BJ (cell line): ENCODE measurements around the gene CSNK1D. TPM values are rescaled to one million over a fixed set of nuclear protein-coding genes. Genes with fewer than 3 reads are reported as not detected.
"Not testable (repeated sequence)": the region's sequence is repeated elsewhere in the genome, so short reads cannot be mapped to it uniquely, and the experiment has no call there.

Experiments
- CTCF ChIA-PET: fragments of 350-600 bp; formaldehyde crosslinking; extraction: SDS; loops from one replicate; lab custom pipeline; 2021; ENCODE audit warnings: antibody characterized with exemption, inconsistent platforms; lab: Yijun Ruan, JAX
- POLR2A ChIA-PET: fragments of 300-600 bp; sonication (Branson Sonifier 250); formaldehyde crosslinking; extraction: SDS; loops from one replicate; lab custom pipeline; 2021; ENCODE audit warnings: antibody characterized with exemption; lab: Charles Lee
- DNase-seq: peaks from one replicate; pipeline ENCODE4 v3.0.0-alpha.2; 2011; ENCODE audit warnings: low read depth
- H3K27me3 ChIP-seq: 2 replicates; pipeline ENCODE4 v1.6.0; 2011; ENCODE audit warnings: low read length; ENCODE audit not compliant: control insufficient read depth, insufficient read depth
- H3K36me3 ChIP-seq: 2 replicates; pipeline ENCODE4 v1.5.1; 2011; ENCODE audit warnings: low read length; ENCODE audit not compliant: control insufficient read depth, insufficient read depth
- H3K4me3 ChIP-seq: 2 replicates; pipeline ENCODE4 v1.5.1; 2011; ENCODE audit warnings: low read depth, mild to moderate bottlenecking, control low read depth, low read length
- polyA plus RNA-seq: library from polyadenylated mRNA; depleted of rRNA; stranded (reverse); fragments of >200 nt; gene quantifications from 2 replicates; pipeline ENCODE4 v1.2.3, GENCODE V29; 2011
- TF ChIP-seq, protein P1 (sequence below): IDR thresholded peaks from 2 replicates; pipeline ENCODE4 v1.5.1; 2011; ENCODE audit warnings: low read depth, mild to moderate bottlenecking, control low read depth, inconsistent platforms, low read length, moderate library complexity; ENCODE audit not compliant: insufficient read depth

The CSNK1D gene
- polyA plus RNA-seq, 1 experiment = 118 TPM

DNA sequence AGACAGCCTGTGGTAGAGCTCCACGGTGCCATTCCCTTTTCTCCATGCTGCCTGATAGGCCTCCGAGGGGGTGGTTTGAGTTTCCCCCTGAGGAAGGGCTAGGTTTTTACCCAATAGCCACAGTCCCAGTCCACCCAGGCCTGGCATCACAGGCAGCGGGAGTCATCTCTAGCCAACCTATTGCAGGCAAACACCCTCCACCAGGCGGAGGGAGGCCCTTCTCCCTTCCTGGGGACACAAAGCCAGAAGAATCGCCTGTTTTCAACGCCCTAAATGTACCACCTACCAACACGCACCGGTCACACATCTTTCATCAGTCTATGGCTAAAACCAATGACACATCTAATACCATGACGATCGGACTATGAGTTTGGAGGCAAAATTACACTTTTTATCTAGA lies 7.4 kb downstream of the CSNK1D start:
- TF ChIP-seq, protein P1, sequence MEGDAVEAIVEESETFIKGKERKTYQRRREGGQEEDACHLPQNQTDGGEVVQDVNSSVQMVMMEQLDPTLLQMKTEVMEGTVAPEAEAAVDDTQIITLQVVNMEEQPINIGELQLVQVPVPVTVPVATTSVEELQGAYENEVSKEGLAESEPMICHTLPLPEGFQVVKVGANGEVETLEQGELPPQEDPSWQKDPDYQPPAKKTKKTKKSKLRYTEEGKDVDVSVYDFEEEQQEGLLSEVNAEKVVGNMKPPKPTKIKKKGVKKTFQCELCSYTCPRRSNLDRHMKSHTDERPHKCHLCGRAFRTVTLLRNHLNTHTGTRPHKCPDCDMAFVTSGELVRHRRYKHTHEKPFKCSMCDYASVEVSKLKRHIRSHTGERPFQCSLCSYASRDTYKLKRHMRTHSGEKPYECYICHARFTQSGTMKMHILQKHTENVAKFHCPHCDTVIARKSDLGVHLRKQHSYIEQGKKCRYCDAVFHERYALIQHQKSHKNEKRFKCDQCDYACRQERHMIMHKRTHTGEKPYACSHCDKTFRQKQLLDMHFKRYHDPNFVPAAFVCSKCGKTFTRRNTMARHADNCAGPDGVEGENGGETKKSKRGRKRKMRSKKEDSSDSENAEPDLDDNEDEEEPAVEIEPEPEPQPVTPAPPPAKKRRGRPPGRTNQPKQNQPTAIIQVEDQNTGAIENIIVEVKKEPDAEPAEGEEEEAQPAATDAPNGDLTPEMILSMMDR = no peak
- peaks cover 32% of the 10 kb centered on the region for H3K36me3 ChIP-seq
- H3K27me3 ChIP-seq = no peaks in the 10 kb centered on the region
- no peak overlapping the region for H3K4me3 ChIP-seq
- ChIA-PET POLR2A (interaction anchor here (1.0 kb wide), 1 partner anchor 11 kb away, joined by 3 read pairs; no protein-coding TSS in a partner anchor), CTCF (no interaction called here)
- no peak for DNase-seq

DNA sequence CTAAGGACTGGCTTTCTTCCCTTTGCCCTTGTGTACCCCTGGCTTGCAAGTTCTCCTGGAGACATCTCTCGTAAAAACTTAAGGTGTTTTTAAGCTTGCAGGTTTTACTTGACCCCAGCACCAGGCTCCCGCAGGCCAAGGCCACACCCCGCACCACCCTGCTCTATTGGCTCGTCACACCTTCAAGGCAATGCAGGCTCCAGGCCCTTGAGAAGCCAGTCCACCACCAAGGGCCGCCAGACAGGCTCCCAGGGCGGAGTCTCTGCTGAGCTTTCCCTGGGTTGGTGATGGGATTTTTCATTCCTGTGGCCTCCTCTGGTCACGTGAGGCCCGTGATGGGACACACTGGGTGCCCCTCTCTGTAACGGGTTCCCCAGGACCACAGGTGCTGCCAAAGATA lies 9.9 kb downstream of the CSNK1D start:
- H3K4me3 ChIP-seq = no peak overlapping the region
- POLR2A ChIA-PET = no interaction called here
- peaks cover 40% of the 10 kb centered on the region for H3K36me3 ChIP-seq
- CTCF ChIA-PET = interaction anchor here (1.2 kb wide), 1 partner anchor 10 kb away, joined by 3 read pairs; no protein-coding TSS in a partner anchor
- DNase-seq = no peak
- no peaks in the 10 kb centered on the region for H3K27me3 ChIP-seq
- TF ChIP-seq, protein P1 = no peak

DNA sequence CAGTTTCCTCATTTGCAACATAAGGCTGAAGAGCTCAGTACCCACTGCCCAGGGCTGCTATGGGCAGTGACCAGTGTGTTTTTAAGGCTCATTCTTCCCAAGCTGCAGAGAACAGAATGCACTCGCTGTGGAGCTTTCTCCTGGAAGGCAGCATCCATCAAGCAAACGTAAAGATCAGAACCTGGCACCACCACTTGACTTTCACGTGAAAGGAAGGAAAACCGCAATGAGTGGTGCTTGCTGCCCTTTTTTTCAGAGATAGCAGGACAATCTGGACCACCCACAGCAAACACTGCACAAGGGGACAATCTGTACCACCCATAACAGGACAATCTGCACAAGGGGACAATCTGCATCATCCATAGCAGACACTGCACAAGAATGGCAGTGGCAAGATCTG lies 11.2 kb downstream of the CSNK1D start:
- POLR2A ChIA-PET = no interaction called here
- TF ChIP-seq, protein P1 = no peak
- no peak for DNase-seq
- CTCF ChIA-PET = no interaction called here
- Histone ChIP-seq H3K4me3 (no peak overlapping the region), H3K36me3 (peaks cover 41% of the 10 kb centered on the region), H3K27me3 (no peaks in the 10 kb centered on the region)

DNA sequence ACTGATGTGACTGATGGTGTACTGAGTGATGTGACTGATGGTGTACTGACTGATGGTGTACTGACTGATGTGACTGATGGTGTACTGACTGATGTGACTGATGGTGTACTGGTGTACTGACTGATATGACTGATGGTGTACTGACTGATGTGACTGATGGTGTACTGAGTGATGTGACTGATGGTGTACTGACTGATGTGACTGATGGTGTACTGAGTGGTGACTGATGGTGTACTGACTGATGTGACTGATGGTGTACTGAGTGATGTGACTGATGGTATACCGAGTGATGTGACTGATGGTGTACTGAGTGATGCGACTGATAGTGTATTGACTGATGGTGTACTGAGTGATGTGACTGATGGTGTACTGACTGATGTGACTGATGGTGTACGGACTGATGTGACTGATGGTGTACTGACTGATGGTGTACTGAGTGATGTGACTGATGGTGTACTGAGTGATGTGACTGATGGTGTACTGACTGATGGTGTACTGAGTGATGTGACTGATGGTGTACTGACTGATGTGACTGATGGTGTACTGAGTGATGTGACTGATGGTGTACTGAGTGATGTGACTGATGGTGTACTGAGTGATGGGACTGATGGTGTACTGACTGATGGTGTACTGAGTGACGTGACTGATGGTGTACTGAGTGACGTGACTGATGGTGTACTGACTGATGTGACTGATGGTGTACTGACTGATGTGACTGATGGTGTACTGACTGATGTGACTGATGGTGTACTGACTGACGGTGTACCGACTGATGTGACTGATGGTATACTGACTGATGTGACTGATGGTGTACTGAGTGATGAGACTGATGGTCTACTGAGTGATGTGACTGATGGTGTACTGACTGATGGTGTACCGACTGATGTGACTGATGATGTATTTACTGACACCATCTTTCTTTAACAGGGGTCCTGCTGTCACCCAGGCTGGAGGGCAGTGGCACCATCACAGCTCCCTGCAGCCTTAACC lies 13.2 kb downstream of the CSNK1D start:
- H3K4me3 ChIP-seq, DNase-seq, POLR2A ChIA-PET, H3K27me3 ChIP-seq: not testable (repeated sequence)
- CTCF ChIA-PET = interaction anchor here (0.8 to 0.9 kb wide), 2 partner anchors 152 to 155 kb away, joined by 3 read pairs; no protein-coding TSS in a partner anchor
- H3K36me3 ChIP-seq = peaks cover 44% of the 10 kb centered on the region

DNA sequence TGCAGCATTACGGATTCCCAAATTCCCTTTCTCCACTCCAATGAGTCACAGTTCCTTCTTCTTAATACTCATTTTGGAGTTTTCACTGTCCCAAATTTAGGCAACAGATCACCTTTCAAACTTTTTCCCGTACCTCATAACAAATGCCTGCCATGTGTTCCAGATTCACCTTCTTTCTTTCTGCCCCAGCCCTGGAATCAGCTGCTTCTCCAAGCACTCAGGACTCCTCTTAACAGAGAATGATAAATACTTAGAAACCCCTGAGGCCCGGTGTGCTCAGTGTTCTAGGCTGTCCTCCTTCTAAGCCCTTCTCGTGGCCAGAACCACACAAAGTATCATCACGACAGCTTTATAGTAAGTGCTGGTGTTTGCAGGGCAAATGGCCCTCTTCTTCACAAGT lies 14.9 kb downstream of the CSNK1D start:
- CTCF ChIA-PET = no interaction called here
- Histone ChIP-seq H3K27me3 (no peaks in the 10 kb centered on the region), H3K4me3 (no peak overlapping the region), H3K36me3 (peaks cover 37% of the 10 kb centered on the region)
- TF ChIP-seq, protein P1 = no peak
- POLR2A ChIA-PET = no interaction called here
- no peak for DNase-seq
